ENCODE measurements around the gene TMEM178B. TPM values are rescaled to one million over a fixed set of nuclear protein-coding genes. Genes with fewer than 3 reads are reported as not detected.

TMEM178B gene
- total and polyA plus RNA-seq, 2 of the 4 experiments (the other 2 are of a cell fraction) = under 0.01 to 0.05 TPM

- ATAC-seq (ENCODE audit: low read depth) = no peak
- Histone ChIP-seq H2BK15ac (ENCODE audit: low read depth, low read length) (no peak overlapping the region), H3K9ac (ENCODE audit: low read depth, low read length) (no peak overlapping the region), H2BK120ac (ENCODE audit: low read depth, low read length) (no peak overlapping the region), H3K36me3 (ENCODE audit: control insufficient read depth, insufficient read depth, low read length) (no peaks in the 10 kb centered on the region), H4K8ac (ENCODE audit: low read depth in 2 of 2, low read length in 2 of 2) (no peak overlapping the region), H3K14ac (replicated peaks; ENCODE audit: low read depth, low read length) (no peak overlapping the region), H3K27me3 (ENCODE audit: control insufficient read depth, insufficient read depth, low read length) (no peaks in the 10 kb centered on the region), H3K56ac (ENCODE audit: extremely low read depth, insufficient read depth, low read length) (no peak overlapping the region), H3K9me3 (ENCODE audit: control insufficient read depth, insufficient read depth, low read length) (peaks cover 2% of the 10 kb centered on the region; the same call in 1 of the 2 replicates), H4K20me1 (ENCODE audit: insufficient read depth, low read length) (no peaks in the 10 kb centered on the region), H2BK5ac (ENCODE audit: low read depth, low read length, poor library complexity, severe bottlenecking) (no peak overlapping the region), H3K4me2 (ENCODE audit: low read depth, low read length) (no peak overlapping the region), H3K23ac (ENCODE audit: low read depth, low read length) (no peak overlapping the region), H4K5ac (ENCODE audit: low read depth, low read length) (no peak overlapping the region), H3K79me1 (ENCODE audit: low read depth in 1 of 2, low read length in 2 of 2) (peaks cover 0 to 5% of the 10 kb centered on the region in 2 experiments; a peak in 1 of 4 replicates), H2AFZ (replicated peaks; ENCODE audit: low read length, poor library complexity) (no peak overlapping the region), H3K27ac (ENCODE audit: insufficient read depth, low read length) (no peak overlapping the region), H3K4me1 (ENCODE audit: control insufficient read depth, insufficient read depth, low read length) (no peaks in the 10 kb centered on the region), H4K91ac (ENCODE audit: insufficient read depth, low read depth, low read length) (no peak overlapping the region), H2AK9ac (replicated peaks; ENCODE audit: low read depth, low read length, poor library complexity) (no peak overlapping the region), H3K4me3 (ENCODE audit: insufficient read depth, low read depth, low read length) (no peak overlapping the region), H2BK20ac (ENCODE audit: low read depth, low read length) (no peak overlapping the region), H3K9me1 (ENCODE audit: insufficient read depth, low read length) (no peaks in the 10 kb centered on the region), H3K4ac (ENCODE audit: low read depth, low read length) (no peak overlapping the region), H3K18ac (ENCODE audit: low read depth, low read length) (no peak overlapping the region), H2AK5ac (ENCODE audit: low read depth, low read length) (no peak overlapping the region)
- WGBS, 2 experiments (ENCODE audit: extremely low coverage in 2 of 2, insufficient read length in 1 of 2) = no CpG with 5 or more reads among the region's 3 CpGs
- intact Hi-C loops (cut with micrococcal nuclease) = no loop called here
- CTCF ChIA-PET = no interaction called here
- no peak for TF ChIP-seq RFX5 (IDR thresholded peaks at IDR 0.05; ENCODE audit: low read depth, low read length)
- no peak for TF ChIP-seq SMC3 (IDR thresholded peaks at IDR 0.05; ENCODE audit: low read depth, low read length)
- TF ChIP-seq MXI1 (IDR thresholded peaks at IDR 0.05; ENCODE audit: borderline replicate concordance, low read depth, low read length) = no peak
- TF ChIP-seq RAD21 (IDR thresholded peaks at IDR 0.05; ENCODE audit: low read length) = no peak
- TF ChIP-seq BHLHE40 (IDR thresholded peaks at IDR 0.05; ENCODE audit: low read depth, low read length) = no peak
- BruUV-seq (replicated peaks) = no TSS peak
- no peak for DNase-seq
- dilution Hi-C loops (cut with HindIII; ENCODE audit: low sequenced_read_pairs, unreplicated experiment) = no loop called here
- in situ Hi-C loops (cut with MboI; ENCODE audit: low sequenced_read_pairs) = no loop called here
- POLR2A ChIA-PET (ENCODE audit: unreplicated experiment) = no interaction called here
These were observed 58.8 kb downstream of the TMEM178B start for GRCh38 chr7:141132671-141133070.

All from IMR-90 (cell line).